GM23248 (cell line): ENCODE measurements around the gene CCDC15. TPM values are rescaled to one million over a fixed set of nuclear protein-coding genes. Genes with fewer than 3 reads are reported as not detected.
"Not testable (repeated sequence)": the region's sequence is repeated elsewhere in the genome, so short reads cannot be mapped to it uniquely, and the experiment has no call there.

Experiments used
- DNase-seq: peaks from one replicate; pipeline ENCODE4 v3.0.0-alpha.2; 2015
- H2AFZ ChIP-seq: fragments of 200-600 bp; sonication (generic); 2 replicates; pipeline ENCODE4 v1.6.1; 2016; ENCODE audit warnings: antibody characterized with exemption
- H3F3A ChIP-seq: fragments of 200-600 bp; sonication (generic); 2 replicates; pipeline ENCODE4 v1.6.1; 2016; ENCODE audit warnings: mild to moderate bottlenecking, antibody characterized with exemption, mixed run types; ENCODE audit not compliant: insufficient read depth
- H3K27ac ChIP-seq: fragments of 200-600 bp; sonication (generic); 2 replicates; pipeline ENCODE4 v1.5.1; 2016; ENCODE audit warnings: mild to moderate bottlenecking
- H3K27me3 ChIP-seq: fragments of 200-600 bp; sonication (generic); replicated peaks from 2 replicates; pipeline ENCODE4 v1.6.1; 2016; ENCODE audit warnings: mild to moderate bottlenecking; ENCODE audit not compliant: insufficient read depth
- H3K36me3 ChIP-seq: fragments of 200-600 bp; sonication (generic); 2 replicates; pipeline ENCODE4 v1.6.1; 2016; ENCODE audit warnings: low read depth, mild to moderate bottlenecking
- H3K4me1 ChIP-seq: fragments of 200-600 bp; sonication (generic); 2 replicates; pipeline ENCODE4 v1.6.1; 2016; ENCODE audit warnings: mild to moderate bottlenecking; ENCODE audit not compliant: insufficient read depth
- H3K4me2 ChIP-seq: fragments of 200-600 bp; sonication (generic); one replicate; pipeline ENCODE4 v1.6.1; 2016; ENCODE audit warnings: mild to moderate bottlenecking; ENCODE audit not compliant: unreplicated experiment
- H3K4me3 ChIP-seq: fragments of 200-600 bp; sonication (generic); 2 replicates; pipeline ENCODE4 v1.5.1; 2016; ENCODE audit warnings: mild to moderate bottlenecking
- H3K79me2 ChIP-seq: fragments of 200-600 bp; sonication (generic); 2 replicates; pipeline ENCODE4 v1.6.1; 2016; ENCODE audit warnings: mild to moderate bottlenecking; ENCODE audit not compliant: insufficient read depth
- H3K9ac ChIP-seq: fragments of 200-600 bp; sonication (generic); 2 replicates; pipeline ENCODE4 v1.6.1; 2016; ENCODE audit warnings: mild to moderate bottlenecking
- H3K9me2 ChIP-seq: fragments of 200-600 bp; sonication (generic); 2 replicates; pipeline ENCODE4 v1.6.1; 2016; ENCODE audit warnings: mixed run types, mild to moderate bottlenecking, moderate library complexity; ENCODE audit not compliant: insufficient read depth
- H3K9me3 ChIP-seq: fragments of 200-600 bp; sonication (generic); one replicate; pipeline ENCODE4 v1.6.1; 2017; ENCODE audit warnings: low read depth
- H4K20me1 ChIP-seq: fragments of 200-600 bp; sonication (generic); 2 replicates; pipeline ENCODE4 v1.6.0; 2016; ENCODE audit not compliant: insufficient read depth
- EZH2 ChIP-seq: fragments of 200-600 bp; sonication (generic); IDR thresholded peaks from 2 replicates; pipeline ENCODE4 v1.6.1; 2018; ENCODE audit warnings: antibody characterized with exemption, mild to moderate bottlenecking; ENCODE audit not compliant: insufficient read depth, poor library complexity, severe bottlenecking
- EZH2phosphoT487 ChIP-seq: fragments of 200-600 bp; sonication (generic); IDR thresholded peaks from 2 replicates; pipeline ENCODE4 v1.6.1; 2018; ENCODE audit warnings: antibody characterized with exemption, moderate library complexity, mild to moderate bottlenecking, low read depth; ENCODE audit not compliant: insufficient read depth
- WGBS, 2 experiments: methylation state at CpG; one replicate each; pipeline ENCODE4 v1.1.6; 2015 to 2017; ENCODE audit warnings: low lambda C conversion rate in 2 of 2, low coverage in 1 of 2; ENCODE audit errors: missing lambda C conversion rate in 2 of 2; 5-methylcytosine and 5-hydroxymethylcytosine counted together
- in situ Hi-C: fragments of 300-500 bp; cut with MboI; formaldehyde crosslinking; loops from 2 replicates; pipeline ENCODE4 v1.15.0; 2020
- polyA plus RNA-seq: library from polyadenylated mRNA; unstranded; fragments of >200 nt; fragmentation: Nextera tagmentation; extraction: Ambion mirVana; gene quantifications from 2 replicates; pipeline ENCODE4 v1.2.1, GENCODE V29; 2016
- total RNA-seq: library from RNA; depleted of rRNA; stranded (reverse); fragments of >200 nt; shearing (Covaris generic); gene quantifications from 2 replicates; pipeline ENCODE4 v1.2.3, GENCODE V29; 2014

CCDC15 gene
- total and polyA plus RNA-seq, 2 experiments from 2014 or later, result 0.97 to 1.6 TPM

GRCh38 chr11:124961972-124962609 lies 8.1 kb downstream of the CCDC15 start:
- no peak overlapping the region for H3K4me3 ChIP-seq
- TF ChIP-seq EZH2, result no peak
- no peak for TF ChIP-seq EZH2phosphoT487
- H2AFZ ChIP-seq, result no peak overlapping the region
- H3K79me2 ChIP-seq, result no peaks in the 10 kb centered on the region
- H3K9me3 ChIP-seq, result no peaks in the 10 kb centered on the region
- H3K27me3 ChIP-seq, result no peaks in the 10 kb centered on the region
- no peaks in the 10 kb centered on the region for H3K9me2 ChIP-seq
- no peak overlapping the region for H3K4me2 ChIP-seq
- no peaks in the 10 kb centered on the region for H3F3A ChIP-seq
- WGBS, 2 experiments, result 21 to 22% methylated on average over 5 of the region's 5 CpGs
- H3K9ac ChIP-seq, result no peak overlapping the region
- H3K36me3 ChIP-seq, result no peaks in the 10 kb centered on the region
- H4K20me1 ChIP-seq, result no peaks in the 10 kb centered on the region
- in situ Hi-C loops, result loop anchor here (25.0 kb wide), 1 partner anchor 450 kb away; no protein-coding TSS in a partner anchor
- no peaks in the 10 kb centered on the region for H3K4me1 ChIP-seq
- no peak overlapping the region for H3K27ac ChIP-seq
- peak; percentile 83 for DNase-seq

GRCh38 chr11:124968197-124968596 lies 14.2 kb downstream of the CCDC15 start:
- not testable (repeated sequence) for H3K4me1 ChIP-seq, H2AFZ ChIP-seq, H3K27ac ChIP-seq, H3K9me2 ChIP-seq, H3K9me3 ChIP-seq, H3K36me3 ChIP-seq, H4K20me1 ChIP-seq, H3K9ac ChIP-seq, DNase-seq, H3K79me2 ChIP-seq, H3K4me2 ChIP-seq, H3K4me3 ChIP-seq, H3F3A ChIP-seq, H3K27me3 ChIP-seq
- 91 to 92% methylated on average over 13 of the region's 13 CpGs for WGBS, 2 experiments
- in situ Hi-C loops, result loop anchor here (25.0 kb wide), 1 partner anchor 444 kb away; no protein-coding TSS in a partner anchor

- Histone ChIP-seq H3K27me3 (no peaks in the 10 kb centered on the region), H3K27ac (no peak overlapping the region), H3F3A (no peaks in the 10 kb centered on the region), H4K20me1 (no peaks in the 10 kb centered on the region), H3K9me2 (no peaks in the 10 kb centered on the region), H3K4me1 (no peaks in the 10 kb centered on the region), H3K36me3 (no peaks in the 10 kb centered on the region), H3K9ac (no peak overlapping the region), H3K9me3 (no peaks in the 10 kb centered on the region), H3K79me2 (no peaks in the 10 kb centered on the region), H3K4me3 (no peak overlapping the region), H2AFZ (peak overlapping the region; percentile 35; the same call in 1 of the 2 replicates), H3K4me2 (no peak overlapping the region)
- 77 to 89% methylated on average over 2 of the region's 2 CpGs for WGBS, 2 experiments
- no peak for TF ChIP-seq EZH2phosphoT487
- no peak for TF ChIP-seq EZH2
- peak; percentile 47 for DNase-seq
- in situ Hi-C loops, result loop anchor here (10.0 to 25.0 kb wide), 2 partner anchors 174 to 441 kb away; no protein-coding TSS in a partner anchor
Measured at GRCh38 chr11:124970925-124971324, 16.9 kb downstream of the CCDC15 start.

- Histone ChIP-seq H3K27me3 (no peaks in the 10 kb centered on the region), H4K20me1 (no peaks in the 10 kb centered on the region), H3F3A (no peaks in the 10 kb centered on the region), H3K4me1 (no peaks in the 10 kb centered on the region), H3K9me2 (no peaks in the 10 kb centered on the region), H3K9me3 (no peaks in the 10 kb centered on the region), H3K4me2 (no peak overlapping the region), H3K9ac (no peak overlapping the region), H3K36me3 (no peaks in the 10 kb centered on the region), H3K27ac (no peak overlapping the region), H3K79me2 (no peaks in the 10 kb centered on the region), H2AFZ (no peak overlapping the region), H3K4me3 (no peak overlapping the region)
- DNase-seq, result no peak
- in situ Hi-C loops, result loop anchor here (10.0 to 25.0 kb wide), 2 partner anchors 173 to 440 kb away; no protein-coding TSS in a partner anchor
- 92 to 94% methylated on average over 2 of the region's 2 CpGs for WGBS, 2 experiments
- TF ChIP-seq EZH2 (no peak), EZH2phosphoT487 (no peak)
Measured at GRCh38 chr11:124971810-124972209, 17.8 kb downstream of the CCDC15 start.

- Histone ChIP-seq H3K9ac (no peak overlapping the region), H3F3A (no peaks in the 10 kb centered on the region), H3K79me2 (no peaks in the 10 kb centered on the region), H3K36me3 (no peaks in the 10 kb centered on the region), H3K27me3 (no peaks in the 10 kb centered on the region), H3K9me2 (no peaks in the 10 kb centered on the region), H3K4me1 (no peaks in the 10 kb centered on the region), H4K20me1 (no peaks in the 10 kb centered on the region), H3K4me3 (no peak overlapping the region), H3K9me3 (no peaks in the 10 kb centered on the region), H3K4me2 (no peak overlapping the region), H2AFZ (no peak overlapping the region), H3K27ac (no peak overlapping the region)
- in situ Hi-C loops, result loop anchor here (10.0 kb wide), 1 partner anchor 168 kb away; no protein-coding TSS in a partner anchor
- DNase-seq, result no peak
- 82 to 91% methylated on average over 3 of the region's 3 CpGs for WGBS, 2 experiments
- TF ChIP-seq EZH2, result no peak
- TF ChIP-seq EZH2phosphoT487, result no peak
Measured at GRCh38 chr11:124976531-124976930, 22.5 kb downstream of the CCDC15 start.
